Body of pancreas (tissue), 4 donors: ENCODE results near the gene SMCP. TPM values are rescaled to one million over a fixed set of nuclear protein-coding genes. Genes with fewer than 3 reads are reported as not detected.
A peak's percentile ranks its signal among the peaks of the same experiment; 100 is the strongest.

ENCODE experiments used
- ATAC-seq: fragments of 150-250 bp; one replicate; pipeline ENCODE4 v1.9.1; 2016
- DNase-seq, 4 donors: peaks; one replicate each; pipeline ENCODE4 v3.0.0-alpha.2; 2019
- H3K27ac ChIP-seq, 4 donors: fragments of 200-600 bp; sonication (generic); 1 replicate in 3 of 4; 2 replicates in 1 of 4; pipeline versions ENCODE4 v1.5.1 to v1.6.1; 2016 to 2019; ENCODE audit warnings: mild to moderate bottlenecking in 1 of 4, mixed read lengths in 1 of 4, moderate library complexity in 1 of 4
- H3K27me3 ChIP-seq, 2 donors: fragments of 200-600 bp; sonication (generic); one replicate each; pipeline ENCODE4 v1.6.0; 2016; ENCODE audit warnings: mild to moderate bottlenecking in 1 of 2
- H3K36me3 ChIP-seq, 2 donors: fragments of 200-600 bp; sonication (generic); replicated peaks in 1 of 2; 2 replicates each; pipeline ENCODE4 v1.5.1; 2016; ENCODE audit warnings: low read depth in 2 of 2; ENCODE audit not compliant: insufficient read depth in 1 of 2
- H3K4me1 ChIP-seq: fragments of 200-600 bp; sonication (generic); one replicate; pipeline ENCODE4 v1.6.0; 2016
- H3K4me3 ChIP-seq, 2 donors: fragments of 200-600 bp; sonication (generic); 1 replicate in 1 of 2; 2 replicates in 1 of 2; pipeline ENCODE4 v1.5.1; 2016 to 2019
- H3K9me3 ChIP-seq, 3 donors: fragments of 200-600 bp; sonication (generic); 1 replicate in 2 of 3; 2 replicates in 1 of 3; pipeline ENCODE4 v1.5.1; 2016
- POLR2A ChIP-seq, 3 donors: fragments of 450-650 bp; IDR thresholded peaks; one replicate each; pipeline ENCODE4 v1.6.1; 2016; ENCODE audit warnings: antibody characterized with exemption in 3 of 3, mild to moderate bottlenecking in 2 of 3
- WGBS, 2 donors: methylation state at CpG; one replicate each; pipeline ENCODE4 v1.1.5; 2017; 5-methylcytosine and 5-hydroxymethylcytosine counted together
- intact Hi-C: fragments of 100-400 bp; cut with DNase I; formaldehyde crosslinking; loops from one replicate; pipeline ENCODE4 v1.15.1; 2023
- total RNA-seq, 2 donors: library from RNA; depleted of rRNA; stranded (reverse); fragments of >200 nt; gene quantifications; one replicate each; pipeline ENCODE4 v1.1.0, GENCODE V29; 2016
- TF ChIP-seq, protein P1 (sequence below), 7 experiments: fragments of 450-650 bp in 4 of 7; fragments of 200-600 bp in 3 of 7; sonication (generic) in 3 of 7; IDR thresholded peaks; one replicate each; pipeline ENCODE4 v1.5.1; 2016 to 2019; ENCODE audit warnings: antibody characterized with exemption in 7 of 7

Gene SMCP
- total RNA-seq, 2 donors from 2014 or later: not detected

DNA sequence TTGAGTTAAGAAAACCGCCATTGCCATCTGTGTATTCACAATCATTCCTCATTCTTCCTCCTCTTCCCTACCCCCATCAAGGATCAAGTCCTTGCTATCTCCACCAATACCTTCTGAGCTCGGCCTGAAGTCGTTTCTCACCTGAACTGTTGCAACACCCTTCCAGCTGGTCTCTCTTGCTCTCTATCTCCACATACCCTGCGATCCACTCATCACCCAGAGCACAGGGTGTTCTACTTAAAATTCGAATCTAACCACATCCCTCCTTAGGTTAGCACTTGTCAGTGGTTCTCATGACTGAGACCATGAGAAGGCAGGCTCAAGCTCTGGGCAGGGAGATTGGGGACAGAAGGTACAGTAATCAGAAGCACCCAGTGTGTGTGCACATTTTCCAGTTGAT, 34.8 kb downstream of the SMCP start:
- intact Hi-C loops: no loop called here
- Histone ChIP-seq H3K4me3 (no peak overlapping the region), H3K4me1 (no peaks in the 10 kb centered on the region), H3K9me3 (no peaks in the 10 kb centered on the region), H3K36me3 (no peaks in the 10 kb centered on the region), H3K27ac (no peak overlapping the region), H3K27me3 (no peaks in the 10 kb centered on the region)
- no peak for ATAC-seq
- TF ChIP-seq, protein P1, sequence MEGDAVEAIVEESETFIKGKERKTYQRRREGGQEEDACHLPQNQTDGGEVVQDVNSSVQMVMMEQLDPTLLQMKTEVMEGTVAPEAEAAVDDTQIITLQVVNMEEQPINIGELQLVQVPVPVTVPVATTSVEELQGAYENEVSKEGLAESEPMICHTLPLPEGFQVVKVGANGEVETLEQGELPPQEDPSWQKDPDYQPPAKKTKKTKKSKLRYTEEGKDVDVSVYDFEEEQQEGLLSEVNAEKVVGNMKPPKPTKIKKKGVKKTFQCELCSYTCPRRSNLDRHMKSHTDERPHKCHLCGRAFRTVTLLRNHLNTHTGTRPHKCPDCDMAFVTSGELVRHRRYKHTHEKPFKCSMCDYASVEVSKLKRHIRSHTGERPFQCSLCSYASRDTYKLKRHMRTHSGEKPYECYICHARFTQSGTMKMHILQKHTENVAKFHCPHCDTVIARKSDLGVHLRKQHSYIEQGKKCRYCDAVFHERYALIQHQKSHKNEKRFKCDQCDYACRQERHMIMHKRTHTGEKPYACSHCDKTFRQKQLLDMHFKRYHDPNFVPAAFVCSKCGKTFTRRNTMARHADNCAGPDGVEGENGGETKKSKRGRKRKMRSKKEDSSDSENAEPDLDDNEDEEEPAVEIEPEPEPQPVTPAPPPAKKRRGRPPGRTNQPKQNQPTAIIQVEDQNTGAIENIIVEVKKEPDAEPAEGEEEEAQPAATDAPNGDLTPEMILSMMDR (IDR thresholded peaks at IDR 0.05): no peak
- WGBS, 2 donors: 35 to 36% methylated on average over 5 of the region's 5 CpGs
- no peak for DNase-seq

DNA sequence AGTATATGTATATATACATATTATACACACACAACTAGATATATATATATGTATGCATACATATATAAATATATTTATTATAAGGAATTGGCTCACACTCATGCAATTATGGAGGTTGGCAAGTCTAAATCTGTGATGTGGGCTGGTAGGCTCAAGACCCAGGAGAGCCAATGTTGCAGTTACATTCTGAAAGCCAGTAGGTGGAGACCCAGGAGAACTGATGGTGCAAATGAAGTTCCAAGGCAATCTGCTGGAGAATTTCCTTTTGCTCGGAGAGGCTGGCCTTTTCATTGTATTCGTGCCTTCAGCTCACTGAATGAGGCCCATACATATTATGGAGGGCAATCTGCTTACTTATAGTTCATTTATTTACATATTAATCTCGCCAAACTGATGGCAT, 39.7 kb downstream of the SMCP start:
- no peaks in the 10 kb centered on the region for H3K36me3 ChIP-seq
- H3K4me1 ChIP-seq: no peaks in the 10 kb centered on the region
- ATAC-seq (peak; percentile 38), DNase-seq (peak; percentile 12 to 29 (median 20))
- H3K9me3 ChIP-seq: no peaks in the 10 kb centered on the region
- 7 to 14% methylated on average over 3 of the region's 3 CpGs for WGBS, 2 donors
- intact Hi-C loops: no loop called here
- H3K27me3 ChIP-seq: no peaks in the 10 kb centered on the region
- no peak overlapping the region for H3K27ac ChIP-seq
- TF ChIP-seq, protein P1 (IDR thresholded peaks at IDR 0.05): peak in 6 of 7 experiments; percentile 33 to 67 (median 60)
- no peak for TF ChIP-seq POLR2A (IDR thresholded peaks at IDR 0.05)
- no peak overlapping the region for H3K4me3 ChIP-seq

DNA sequence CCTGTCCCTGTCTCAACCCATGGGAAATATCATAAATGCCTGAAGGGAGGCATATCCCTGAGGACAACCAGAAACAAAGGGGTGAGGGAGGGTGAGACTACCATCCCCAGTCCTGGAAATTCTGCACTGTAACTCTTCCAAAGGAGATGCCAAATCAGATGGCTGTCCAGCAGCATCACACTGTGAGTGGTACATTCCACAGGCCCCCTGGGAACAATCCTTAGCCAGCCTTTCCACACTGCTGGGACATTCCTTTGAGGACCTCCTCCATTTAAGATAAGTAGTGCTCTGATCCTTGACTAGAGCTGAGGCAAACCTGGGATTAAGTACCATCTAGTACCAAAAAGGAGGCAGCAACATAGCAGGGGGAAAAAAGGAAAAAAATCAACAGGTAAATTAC, 40.9 kb downstream of the SMCP start:
- no peak overlapping the region for H3K27ac ChIP-seq
- H3K36me3 ChIP-seq: no peaks in the 10 kb centered on the region
- ATAC-seq (no peak), DNase-seq (no peak)
- H3K9me3 ChIP-seq: no peaks in the 10 kb centered on the region
- intact Hi-C loops: no loop called here
- H3K27me3 ChIP-seq: no peaks in the 10 kb centered on the region
- no peak overlapping the region for H3K4me3 ChIP-seq
- no peaks in the 10 kb centered on the region for H3K4me1 ChIP-seq
- no peak for TF ChIP-seq POLR2A (IDR thresholded peaks at IDR 0.05)
- TF ChIP-seq, protein P1 (IDR thresholded peaks at IDR 0.05): no peak

DNA sequence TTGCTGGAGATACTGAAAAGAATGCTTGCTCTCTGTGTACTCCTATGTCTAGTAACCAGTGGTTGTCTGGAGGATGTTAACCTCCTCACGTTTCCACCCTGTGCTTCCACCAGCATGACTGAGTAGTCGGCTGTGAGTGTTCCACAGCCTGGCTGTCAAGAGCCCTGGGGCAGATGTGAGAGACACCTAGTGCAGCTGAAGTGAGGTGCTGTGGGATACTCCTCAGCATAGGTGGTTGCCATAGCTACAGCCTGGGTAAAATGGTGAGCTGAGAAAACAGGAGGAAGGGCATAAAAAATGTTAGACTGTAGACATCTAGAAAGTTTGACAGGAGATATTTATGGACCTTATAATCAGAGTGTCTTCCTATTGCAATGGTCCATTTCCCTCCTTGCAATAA, 46.1 kb downstream of the SMCP start:
- no peaks in the 10 kb centered on the region for H3K9me3 ChIP-seq

DNA sequence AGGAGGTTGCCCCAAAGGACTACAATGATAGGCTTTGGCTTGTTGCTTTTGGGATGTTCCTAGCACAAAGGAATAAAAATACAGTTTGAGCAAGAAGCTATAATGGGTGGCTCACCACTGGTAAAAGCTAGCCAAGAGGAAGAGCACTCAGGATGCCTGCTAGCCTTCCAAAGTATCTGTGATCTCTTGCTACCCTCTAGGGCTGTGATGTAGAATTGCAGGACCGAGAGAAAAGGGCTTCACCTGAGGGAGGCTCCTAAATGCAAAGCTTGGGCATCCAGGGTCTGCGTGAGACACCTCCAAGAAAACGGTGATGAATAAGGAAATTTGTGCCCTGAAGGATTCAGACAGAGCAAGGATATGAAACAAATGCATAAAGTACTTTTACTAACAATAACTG, 48.0 kb downstream of the SMCP start:
- H3K36me3 ChIP-seq: no peaks in the 10 kb centered on the region
- H3K27me3 ChIP-seq: no peaks in the 10 kb centered on the region
- intact Hi-C loops: no loop called here
- ATAC-seq (no peak), DNase-seq (no peak)
- TF ChIP-seq, protein P1 (IDR thresholded peaks at IDR 0.05): no peak
- TF ChIP-seq POLR2A (IDR thresholded peaks at IDR 0.05): no peak
- H3K9me3 ChIP-seq: no peaks in the 10 kb centered on the region
- no peak overlapping the region for H3K27ac ChIP-seq
- 66 to 68% methylated on average over 3 of the region's 3 CpGs for WGBS, 2 donors
- no peak overlapping the region for H3K4me3 ChIP-seq
- H3K4me1 ChIP-seq: no peaks in the 10 kb centered on the region

More for the DNA sequence above, 46.1 kb downstream of the SMCP start:
- DNase-seq (no peak), ATAC-seq (no peak)
- Histone ChIP-seq H3K27me3 (no peaks in the 10 kb centered on the region), H3K27ac (no peak overlapping the region), H3K4me1 (no peaks in the 10 kb centered on the region), H3K36me3 (no peaks in the 10 kb centered on the region), H3K4me3 (no peak overlapping the region)
- intact Hi-C loops: loop anchor here (5.0 kb wide), 1 partner anchor 268 kb away; no protein-coding TSS in a partner anchor
- TF ChIP-seq POLR2A (IDR thresholded peaks at IDR 0.05): no peak
- TF ChIP-seq, protein P1 (IDR thresholded peaks at IDR 0.05): no peak
- WGBS, 2 donors: 31 to 33% methylated on average over 2 of the region's 2 CpGs
